HEK293 (cell line): ENCODE measurements around the gene TANGO2.

Source experiments
- MYNN ChIP-seq: fragments of 450-650 bp; formaldehyde crosslinking; IDR thresholded peaks from 2 replicates; pipeline ENCODE4 v1.5.1; 2016; ENCODE audit warnings: missing biosample characterization, missing genetic modification characterization, borderline replicate concordance
- PRDM1 ChIP-seq: fragments of 450-650 bp; formaldehyde crosslinking; IDR thresholded peaks from 2 replicates; pipeline ENCODE4; 2016; ENCODE audit warnings: missing biosample characterization, missing genetic modification characterization
- ZBTB1 ChIP-seq: fragments of 450-650 bp; formaldehyde crosslinking; IDR thresholded peaks from 2 replicates; pipeline ENCODE4 v1.5.1; 2016; ENCODE audit warnings: missing biosample characterization, missing genetic modification characterization
- ZFHX2 ChIP-seq: fragments of 450-650 bp; formaldehyde crosslinking; conservative IDR thresholded peaks from 2 replicates; pipeline ENCODE4 v1.5.1; 2016; ENCODE audit warnings: missing biosample characterization, missing genetic modification characterization
- ZFP37 ChIP-seq: fragments of 450-650 bp; formaldehyde crosslinking; IDR thresholded peaks from 2 replicates; pipeline ENCODE4 v1.5.1; 2016; ENCODE audit warnings: missing biosample characterization, missing genetic modification characterization
- ZFP69B ChIP-seq: fragments of 450-650 bp; formaldehyde crosslinking; IDR thresholded peaks from 2 replicates; pipeline ENCODE4 v1.5.1; 2016; ENCODE audit warnings: missing biosample characterization, missing genetic modification characterization
- ZNF223 ChIP-seq: fragments of 450-650 bp; formaldehyde crosslinking; IDR thresholded peaks from 2 replicates; pipeline ENCODE4 v1.5.1; 2016; ENCODE audit warnings: missing biosample characterization, missing genetic modification characterization
- ZNF292 ChIP-seq: fragments of 450-650 bp; formaldehyde crosslinking; IDR thresholded peaks from 2 replicates; pipeline ENCODE4 v1.5.1; 2016; ENCODE audit warnings: low read depth, missing biosample characterization, missing genetic modification characterization, borderline replicate concordance
- ZNF341 ChIP-seq: fragments of 450-650 bp; formaldehyde crosslinking; IDR thresholded peaks from 2 replicates; pipeline ENCODE4; 2016; ENCODE audit warnings: low read depth, missing biosample characterization, missing genetic modification characterization
- ZNF394 ChIP-seq: fragments of 450-650 bp; formaldehyde crosslinking; IDR thresholded peaks from 2 replicates; pipeline ENCODE4 v1.5.1; 2016; ENCODE audit warnings: missing biosample characterization, missing genetic modification characterization, mild to moderate bottlenecking, moderate library complexity, borderline replicate concordance
- ZNF426 ChIP-seq: fragments of 450-650 bp; formaldehyde crosslinking; IDR thresholded peaks from 2 replicates; pipeline ENCODE4 v1.5.1; 2017; ENCODE audit warnings: missing biosample characterization, missing genetic modification characterization, mild to moderate bottlenecking, inconsistent platforms, moderate library complexity
- ZNF501 ChIP-seq: fragments of 450-650 bp; formaldehyde crosslinking; IDR thresholded peaks from 2 replicates; pipeline ENCODE4 v1.5.1; 2016; ENCODE audit warnings: missing biosample characterization, missing genetic modification characterization
- ZNF514 ChIP-seq: fragments of 450-650 bp; formaldehyde crosslinking; IDR thresholded peaks from 2 replicates; pipeline ENCODE4 v1.5.1; 2016; ENCODE audit warnings: missing biosample characterization, missing genetic modification characterization
- ZNF548 ChIP-seq: fragments of 450-650 bp; formaldehyde crosslinking; IDR thresholded peaks from 2 replicates; pipeline ENCODE4 v1.5.1; 2016; ENCODE audit warnings: missing biosample characterization, missing genetic modification characterization
- ZNF571 ChIP-seq: fragments of 450-650 bp; formaldehyde crosslinking; IDR thresholded peaks from 2 replicates; pipeline ENCODE4 v1.5.0; 2017; ENCODE audit warnings: missing biosample characterization, missing genetic modification characterization
- ZNF76 ChIP-seq: fragments of 450-650 bp; formaldehyde crosslinking; IDR thresholded peaks from 2 replicates; pipeline ENCODE4; 2016; ENCODE audit warnings: low read depth, missing biosample characterization, missing genetic modification characterization, borderline replicate concordance
- ZNF830 ChIP-seq: fragments of 450-650 bp; IDR thresholded peaks from 2 replicates; pipeline ENCODE4 v1.5.0; 2018; ENCODE audit warnings: missing biosample characterization, missing genetic modification characterization, low read depth, mild to moderate bottlenecking, moderate library complexity
- TF ChIP-seq, protein P1 (sequence below): fragments of 450-650 bp; formaldehyde crosslinking; IDR thresholded peaks from 2 replicates; pipeline ENCODE4 v1.5.1; 2016; ENCODE audit warnings: missing biosample characterization, missing genetic modification characterization
- TF ChIP-seq, protein P2 (sequence below): fragments of 450-650 bp; formaldehyde crosslinking; IDR thresholded peaks from 2 replicates; pipeline ENCODE4 v1.5.1; 2016; ENCODE audit warnings: missing biosample characterization, missing genetic modification characterization, low read depth
- TF ChIP-seq, protein P3 (sequence below): fragments of 450-650 bp; formaldehyde crosslinking; optimal IDR thresholded peaks from 2 replicates; pipeline ENCODE3; 2016; ENCODE audit warnings: missing biosample characterization, mild to moderate bottlenecking, missing genetic modification characterization
- TF ChIP-seq, protein P4 (sequence below): fragments of 450-650 bp; formaldehyde crosslinking; IDR thresholded peaks from 2 replicates; pipeline ENCODE4 v1.5.1; 2017; ENCODE audit warnings: missing biosample characterization, missing genetic modification characterization
- TF ChIP-seq, protein P5 (sequence below): fragments of 450-650 bp; formaldehyde crosslinking; IDR thresholded peaks from 2 replicates; pipeline ENCODE4 v1.5.0; 2017; ENCODE audit warnings: missing biosample characterization, missing genetic modification characterization, borderline replicate concordance
- TF ChIP-seq, protein P6 (sequence below): fragments of 450-650 bp; formaldehyde crosslinking; IDR thresholded peaks from 2 replicates; pipeline ENCODE4 v1.5.1; 2016; ENCODE audit warnings: missing biosample characterization, missing genetic modification characterization
- TF ChIP-seq, protein P7 (sequence below): fragments of 450-650 bp; formaldehyde crosslinking; IDR thresholded peaks from 2 replicates; pipeline ENCODE4 v1.5.1; 2016; ENCODE audit warnings: missing biosample characterization, missing genetic modification characterization

The TANGO2 gene

DNA sequence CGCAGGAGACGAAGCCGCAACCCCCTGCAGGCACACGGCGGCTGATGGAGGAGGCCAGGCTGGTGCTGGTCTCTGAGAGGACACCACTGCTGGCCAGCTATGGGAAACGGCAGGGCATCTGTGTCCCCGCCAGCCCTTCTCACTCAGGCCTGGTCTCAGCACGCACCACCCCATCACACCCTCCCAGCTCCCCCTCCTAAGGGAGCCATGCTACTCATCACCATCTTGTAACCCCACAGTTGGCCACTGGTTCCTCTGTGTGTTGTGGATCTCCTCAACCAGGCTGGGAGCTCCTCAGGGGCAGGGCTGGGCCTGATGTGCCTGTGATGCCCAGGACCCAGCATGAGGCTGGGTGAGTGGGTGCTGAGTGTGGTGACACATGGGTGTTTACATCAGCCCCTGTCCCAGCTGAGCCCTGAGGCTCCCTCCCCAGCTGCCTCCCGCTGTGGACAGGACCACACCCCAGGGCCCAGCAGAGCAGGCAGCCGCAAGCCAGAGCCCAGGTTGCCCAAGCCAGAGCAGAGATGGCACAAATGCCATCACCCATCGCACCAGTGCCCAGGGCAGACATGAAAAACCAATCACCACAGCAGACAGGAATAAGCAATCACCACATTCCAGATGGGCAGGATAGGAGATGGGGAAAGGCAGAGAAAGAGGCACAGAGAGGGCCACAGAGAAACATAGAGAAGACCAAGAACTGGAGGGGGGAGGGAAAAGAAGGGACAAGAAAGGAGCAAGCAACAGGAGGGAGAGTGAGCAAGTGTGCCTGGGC, 12.5 kb upstream of the TANGO2 start (continued):
- no peak for TF ChIP-seq ZNF341 (tag by site-specific recombination)
- TF ChIP-seq ZNF514 (tag by site-specific recombination): no peak
- TF ChIP-seq ZNF426 (tag by site-specific recombination): no peak
- TF ChIP-seq, protein P1, sequence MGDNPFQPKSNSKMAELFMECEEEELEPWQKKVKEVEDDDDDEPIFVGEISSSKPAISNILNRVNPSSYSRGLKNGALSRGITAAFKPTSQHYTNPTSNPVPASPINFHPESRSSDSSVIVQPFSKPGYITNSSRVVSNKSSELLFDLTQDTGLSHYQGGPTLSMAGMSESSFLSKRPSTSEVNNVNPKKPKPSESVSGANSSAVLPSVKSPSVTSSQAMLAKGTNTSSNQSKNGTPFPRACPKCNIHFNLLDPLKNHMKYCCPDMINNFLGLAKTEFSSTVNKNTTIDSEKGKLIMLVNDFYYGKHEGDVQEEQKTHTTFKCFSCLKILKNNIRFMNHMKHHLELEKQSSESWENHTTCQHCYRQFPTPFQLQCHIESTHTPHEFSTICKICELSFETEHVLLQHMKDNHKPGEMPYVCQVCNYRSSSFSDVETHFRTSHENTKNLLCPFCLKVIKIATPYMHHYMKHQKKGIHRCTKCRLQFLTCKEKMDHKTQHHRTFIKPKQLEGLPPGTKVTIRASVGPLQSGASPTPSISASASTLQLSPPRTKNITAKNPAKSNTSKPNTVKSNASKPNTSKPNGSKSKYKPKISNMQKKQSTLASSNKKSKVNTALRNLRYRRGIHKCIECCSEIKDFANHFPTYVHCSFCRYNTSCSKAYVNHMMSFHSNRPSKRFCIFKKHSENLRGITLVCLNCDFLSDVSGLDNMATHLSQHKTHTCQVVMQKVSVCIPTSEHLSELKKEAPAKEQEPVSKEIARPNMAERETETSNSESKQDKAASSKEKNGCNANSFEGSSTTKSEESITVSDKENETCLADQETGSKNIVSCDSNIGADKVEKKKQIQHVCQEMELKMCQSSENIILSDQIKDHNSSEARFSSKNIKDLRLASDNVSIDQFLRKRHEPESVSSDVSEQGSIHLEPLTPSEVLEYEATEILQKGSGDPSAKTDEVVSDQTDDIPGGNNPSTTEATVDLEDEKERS: no peak
- TF ChIP-seq ZNF223 (tag by site-specific recombination): no peak
- TF ChIP-seq ZNF501: no peak
- TF ChIP-seq ZNF830: no peak
- peak; percentile 57 for TF ChIP-seq ZFHX2 (tag by site-specific recombination)
- no peak for TF ChIP-seq ZBTB1 (tag by site-specific recombination)
- TF ChIP-seq ZNF394 (tag by site-specific recombination): no peak
- TF ChIP-seq MYNN (tag by site-specific recombination): no peak
- TF ChIP-seq, protein P2, sequence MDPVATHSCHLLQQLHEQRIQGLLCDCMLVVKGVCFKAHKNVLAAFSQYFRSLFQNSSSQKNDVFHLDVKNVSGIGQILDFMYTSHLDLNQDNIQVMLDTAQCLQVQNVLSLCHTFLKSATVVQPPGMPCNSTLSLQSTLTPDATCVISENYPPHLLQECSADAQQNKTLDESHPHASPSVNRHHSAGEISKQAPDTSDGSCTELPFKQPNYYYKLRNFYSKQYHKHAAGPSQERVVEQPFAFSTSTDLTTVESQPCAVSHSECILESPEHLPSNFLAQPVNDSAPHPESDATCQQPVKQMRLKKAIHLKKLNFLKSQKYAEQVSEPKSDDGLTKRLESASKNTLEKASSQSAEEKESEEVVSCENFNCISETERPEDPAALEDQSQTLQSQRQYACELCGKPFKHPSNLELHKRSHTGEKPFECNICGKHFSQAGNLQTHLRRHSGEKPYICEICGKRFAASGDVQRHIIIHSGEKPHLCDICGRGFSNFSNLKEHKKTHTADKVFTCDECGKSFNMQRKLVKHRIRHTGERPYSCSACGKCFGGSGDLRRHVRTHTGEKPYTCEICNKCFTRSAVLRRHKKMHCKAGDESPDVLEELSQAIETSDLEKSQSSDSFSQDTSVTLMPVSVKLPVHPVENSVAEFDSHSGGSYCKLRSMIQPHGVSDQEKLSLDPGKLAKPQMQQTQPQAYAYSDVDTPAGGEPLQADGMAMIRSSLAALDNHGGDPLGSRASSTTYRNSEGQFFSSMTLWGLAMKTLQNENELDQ (tag by site-specific recombination): no peak
- TF ChIP-seq ZFP37 (tag by site-specific recombination): no peak
- TF ChIP-seq ZNF571 (tag by site-specific recombination): no peak
- TF ChIP-seq ZFP69B (tag by site-specific recombination): no peak
- TF ChIP-seq, protein P3, sequence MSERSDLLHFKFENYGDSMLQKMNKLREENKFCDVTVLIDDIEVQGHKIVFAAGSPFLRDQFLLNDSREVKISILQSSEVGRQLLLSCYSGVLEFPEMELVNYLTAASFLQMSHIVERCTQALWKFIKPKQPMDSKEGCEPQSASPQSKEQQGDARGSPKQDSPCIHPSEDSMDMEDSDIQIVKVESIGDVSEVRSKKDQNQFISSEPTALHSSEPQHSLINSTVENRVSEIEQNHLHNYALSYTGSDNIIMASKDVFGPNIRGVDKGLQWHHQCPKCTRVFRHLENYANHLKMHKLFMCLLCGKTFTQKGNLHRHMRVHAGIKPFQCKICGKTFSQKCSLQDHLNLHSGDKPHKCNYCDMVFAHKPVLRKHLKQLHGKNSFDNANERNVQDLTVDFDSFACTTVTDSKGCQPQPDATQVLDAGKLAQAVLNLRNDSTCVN (tag by site-specific recombination): no peak
- TF ChIP-seq, protein P4, sequence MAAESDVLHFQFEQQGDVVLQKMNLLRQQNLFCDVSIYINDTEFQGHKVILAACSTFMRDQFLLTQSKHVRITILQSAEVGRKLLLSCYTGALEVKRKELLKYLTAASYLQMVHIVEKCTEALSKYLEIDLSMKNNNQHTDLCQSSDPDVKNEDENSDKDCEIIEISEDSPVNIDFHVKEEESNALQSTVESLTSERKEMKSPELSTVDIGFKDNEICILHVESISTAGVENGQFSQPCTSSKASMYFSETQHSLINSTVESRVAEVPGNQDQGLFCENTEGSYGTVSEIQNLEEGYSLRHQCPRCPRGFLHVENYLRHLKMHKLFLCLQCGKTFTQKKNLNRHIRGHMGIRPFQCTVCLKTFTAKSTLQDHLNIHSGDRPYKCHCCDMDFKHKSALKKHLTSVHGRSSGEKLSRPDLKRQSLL (tag by site-specific recombination): no peak
- TF ChIP-seq, protein P5, sequence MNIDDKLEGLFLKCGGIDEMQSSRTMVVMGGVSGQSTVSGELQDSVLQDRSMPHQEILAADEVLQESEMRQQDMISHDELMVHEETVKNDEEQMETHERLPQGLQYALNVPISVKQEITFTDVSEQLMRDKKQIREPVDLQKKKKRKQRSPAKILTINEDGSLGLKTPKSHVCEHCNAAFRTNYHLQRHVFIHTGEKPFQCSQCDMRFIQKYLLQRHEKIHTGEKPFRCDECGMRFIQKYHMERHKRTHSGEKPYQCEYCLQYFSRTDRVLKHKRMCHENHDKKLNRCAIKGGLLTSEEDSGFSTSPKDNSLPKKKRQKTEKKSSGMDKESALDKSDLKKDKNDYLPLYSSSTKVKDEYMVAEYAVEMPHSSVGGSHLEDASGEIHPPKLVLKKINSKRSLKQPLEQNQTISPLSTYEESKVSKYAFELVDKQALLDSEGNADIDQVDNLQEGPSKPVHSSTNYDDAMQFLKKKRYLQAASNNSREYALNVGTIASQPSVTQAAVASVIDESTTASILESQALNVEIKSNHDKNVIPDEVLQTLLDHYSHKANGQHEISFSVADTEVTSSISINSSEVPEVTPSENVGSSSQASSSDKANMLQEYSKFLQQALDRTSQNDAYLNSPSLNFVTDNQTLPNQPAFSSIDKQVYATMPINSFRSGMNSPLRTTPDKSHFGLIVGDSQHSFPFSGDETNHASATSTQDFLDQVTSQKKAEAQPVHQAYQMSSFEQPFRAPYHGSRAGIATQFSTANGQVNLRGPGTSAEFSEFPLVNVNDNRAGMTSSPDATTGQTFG: no peak
- TF ChIP-seq ZNF548 (tag by site-specific recombination): no peak
- TF ChIP-seq PRDM1 (tag by site-specific recombination): no peak
- TF ChIP-seq ZNF76 (tag by site-specific recombination): no peak
- TF ChIP-seq, protein P6, sequence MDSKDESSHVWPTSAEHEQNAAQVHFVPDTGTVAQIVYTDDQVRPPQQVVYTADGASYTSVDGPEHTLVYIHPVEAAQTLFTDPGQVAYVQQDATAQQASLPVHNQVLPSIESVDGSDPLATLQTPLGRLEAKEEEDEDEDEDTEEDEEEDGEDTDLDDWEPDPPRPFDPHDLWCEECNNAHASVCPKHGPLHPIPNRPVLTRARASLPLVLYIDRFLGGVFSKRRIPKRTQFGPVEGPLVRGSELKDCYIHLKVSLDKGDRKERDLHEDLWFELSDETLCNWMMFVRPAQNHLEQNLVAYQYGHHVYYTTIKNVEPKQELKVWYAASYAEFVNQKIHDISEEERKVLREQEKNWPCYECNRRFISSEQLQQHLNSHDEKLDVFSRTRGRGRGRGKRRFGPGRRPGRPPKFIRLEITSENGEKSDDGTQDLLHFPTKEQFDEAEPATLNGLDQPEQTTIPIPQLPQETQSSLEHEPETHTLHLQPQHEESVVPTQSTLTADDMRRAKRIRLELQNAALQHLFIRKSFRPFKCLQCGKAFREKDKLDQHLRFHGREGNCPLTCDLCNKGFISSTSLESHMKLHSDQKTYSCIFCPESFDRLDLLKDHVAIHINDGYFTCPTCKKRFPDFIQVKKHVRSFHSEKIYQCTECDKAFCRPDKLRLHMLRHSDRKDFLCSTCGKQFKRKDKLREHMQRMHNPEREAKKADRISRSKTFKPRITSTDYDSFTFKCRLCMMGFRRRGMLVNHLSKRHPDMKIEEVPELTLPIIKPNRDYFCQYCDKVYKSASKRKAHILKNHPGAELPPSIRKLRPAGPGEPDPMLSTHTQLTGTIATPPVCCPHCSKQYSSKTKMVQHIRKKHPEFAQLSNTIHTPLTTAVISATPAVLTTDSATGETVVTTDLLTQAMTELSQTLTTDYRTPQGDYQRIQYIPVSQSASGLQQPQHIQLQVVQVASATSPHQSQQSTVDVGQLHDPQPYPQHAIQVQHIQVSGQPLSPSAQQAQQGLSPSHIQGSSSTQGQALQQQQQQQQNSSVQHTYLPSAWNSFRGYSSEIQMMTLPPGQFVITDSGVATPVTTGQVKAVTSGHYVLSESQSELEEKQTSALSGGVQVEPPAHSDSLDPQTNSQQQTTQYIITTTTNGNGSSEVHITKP (tag by site-specific recombination): no peak
- TF ChIP-seq, protein P7, sequence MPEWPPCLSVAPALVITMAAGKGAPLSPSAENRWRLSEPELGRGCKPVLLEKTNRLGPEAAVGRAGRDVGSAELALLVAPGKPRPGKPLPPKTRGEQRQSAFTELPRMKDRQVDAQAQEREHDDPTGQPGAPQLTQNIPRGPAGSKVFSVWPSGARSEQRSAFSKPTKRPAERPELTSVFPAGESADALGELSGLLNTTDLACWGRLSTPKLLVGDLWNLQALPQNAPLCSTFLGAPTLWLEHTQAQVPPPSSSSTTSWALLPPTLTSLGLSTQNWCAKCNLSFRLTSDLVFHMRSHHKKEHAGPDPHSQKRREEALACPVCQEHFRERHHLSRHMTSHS: no peak
- no peak for TF ChIP-seq ZNF292
